H1 (cell line): Measurements from ENCODE around the gene SFTPA1. TPM values are rescaled to one million over a fixed set of nuclear protein-coding genes. Genes with fewer than 3 reads are reported as not detected.

Experiments
- CTCF ChIA-PET: fragments of 300-600 bp; sonication (Branson Sonifier 250); formaldehyde crosslinking; loops from one replicate; lab custom pipeline; 2021; ENCODE audit not compliant: partially characterized antibody; lab: Charles Lee
- POLR2A ChIA-PET: fragments of 300-600 bp; sonication (Branson Sonifier 250); formaldehyde crosslinking; loops from one replicate; lab custom pipeline; 2021; ENCODE audit warnings: inconsistent platforms; ENCODE audit not compliant: partially characterized antibody; lab: Charles Lee
- DNase-seq, 2 experiments: peaks; one replicate each; pipeline versions ENCODE4 v3.0.0 to v3.0.0-alpha.2; 2010 to 2022; ENCODE audit warnings: low spot score in 2 of 2, low read depth in 1 of 2, mixed read lengths in 1 of 2
- FAIRE-seq: peaks from 2 replicates; lab custom pipeline; 2011; peaks lifted over from hg19 to GRCh38; lab: Jason Lieb, UNC
- H2AFZ ChIP-seq: 2 replicates; pipeline ENCODE4 v1.8.1; 2012; ENCODE audit warnings: low read length, inconsistent platforms
- H2AK5ac ChIP-seq: 2 replicates; pipeline ENCODE4 v1.6.1; 2013; ENCODE audit warnings: low read depth, low read length
- H2BK120ac ChIP-seq: replicated peaks from 2 replicates; pipeline ENCODE3; 2013; ENCODE audit warnings: low read depth, low read length, inconsistent platforms
- H2BK12ac ChIP-seq: 2 replicates; pipeline ENCODE4 v1.6.1; 2013; ENCODE audit warnings: low read depth, low read length
- H2BK15ac ChIP-seq: 2 replicates; pipeline ENCODE4 v1.6.1; 2013; ENCODE audit warnings: low read length
- H2BK20ac ChIP-seq: 2 replicates; pipeline ENCODE4 v1.6.1; 2013; ENCODE audit warnings: low read length
- H2BK5ac ChIP-seq: 2 replicates; pipeline ENCODE4 v1.6.1; 2013; ENCODE audit warnings: low read depth, low read length
- H3K14ac ChIP-seq: 2 replicates; pipeline ENCODE4 v1.6.1; 2013; ENCODE audit warnings: inconsistent platforms; ENCODE audit not compliant: insufficient read length
- H3K18ac ChIP-seq: 2 replicates; pipeline ENCODE4 v1.6.1; 2013; ENCODE audit warnings: low read length; ENCODE audit errors: extremely low read depth
- H3K23ac ChIP-seq: 2 replicates; pipeline ENCODE4 v1.6.1; 2013; ENCODE audit warnings: inconsistent platforms; ENCODE audit not compliant: insufficient read length
- H3K23me2 ChIP-seq: 2 replicates; pipeline ENCODE4 v1.6.1; 2013; ENCODE audit warnings: low read depth, low read length
- H3K27ac ChIP-seq: 2 replicates; pipeline ENCODE4 v1.6.1; 2011; ENCODE audit warnings: low read depth, low read length, inconsistent platforms
- H3K27me3 ChIP-seq, 4 experiments: replicated peaks in 1 of 4; 1 replicate in 1 of 4; 2 replicates in 3 of 4; pipeline versions ENCODE4 v1.6.1 to v1.8.1; 2011 to 2013; ENCODE audit warnings: low read length in 3 of 4, mild to moderate bottlenecking in 3 of 4, inconsistent platforms in 2 of 4, mixed read lengths in 2 of 4, moderate library complexity in 1 of 4; ENCODE audit not compliant: control insufficient read depth in 3 of 4, insufficient read depth in 3 of 4; ENCODE audit errors: extremely low read depth in 1 of 4
- H3K36me3 ChIP-seq, 4 experiments: 2 replicates each; pipeline versions ENCODE4 v1.6.1 to v1.8.1; 2011 to 2013; ENCODE audit warnings: mild to moderate bottlenecking in 4 of 4, low read length in 3 of 4, moderate library complexity in 2 of 4, control low read depth in 1 of 4, inconsistent platforms in 1 of 4; ENCODE audit not compliant: insufficient read depth in 4 of 4, control insufficient read depth in 2 of 4
- H3K4ac ChIP-seq: replicated peaks from 2 replicates; pipeline ENCODE3; 2013; ENCODE audit warnings: low read length, low read depth, mixed read lengths, inconsistent platforms; ENCODE audit not compliant: insufficient read length
- H3K4me1 ChIP-seq, 4 experiments: replicated peaks in 1 of 4; 1 replicate in 1 of 4; 2 replicates in 3 of 4; pipeline versions ENCODE4 v1.6.1 to v1.8.1; 2011 to 2013; ENCODE audit warnings: low read length in 3 of 4, inconsistent platforms in 2 of 4, mixed read lengths in 1 of 4; ENCODE audit not compliant: insufficient read depth in 4 of 4, control insufficient read depth in 3 of 4
- H3K4me2 ChIP-seq, 2 experiments: 2 replicates each; pipeline versions ENCODE4 v1.6.1 to v1.8.1; 2011 to 2013; ENCODE audit warnings: low read depth in 2 of 2, low read length in 2 of 2, control low read depth in 1 of 2, inconsistent platforms in 1 of 2, mild to moderate bottlenecking in 1 of 2; ENCODE audit not compliant: insufficient read depth in 1 of 2
- H3K4me3 ChIP-seq, 4 experiments: fragments of 200-600, 300-600 bp in 1 of 4; sonication (generic), shearing (Covaris generic), sonication (Bioruptor Twin) in 1 of 4; 2 replicates each; pipeline versions ENCODE4 v1.5.1 to v1.8.1; 2011 to 2016; ENCODE audit warnings: low read length in 4 of 4, low read depth in 3 of 4, control low read depth in 2 of 4, inconsistent platforms in 2 of 4, mild to moderate bottlenecking in 2 of 4, mixed read lengths in 1 of 4, moderate library complexity in 1 of 4; ENCODE audit not compliant: insufficient read depth in 2 of 4; ENCODE audit errors: extremely low read depth in 1 of 4
- H3K56ac ChIP-seq: replicated peaks from 2 replicates; pipeline ENCODE3; 2013; ENCODE audit warnings: low read depth, mild to moderate bottlenecking, mixed read lengths, low read length, inconsistent platforms; ENCODE audit not compliant: insufficient read length
- H3K79me1 ChIP-seq: 2 replicates; pipeline ENCODE4 v1.6.1; 2013; ENCODE audit warnings: low read depth, low read length, control low read depth
- H3K79me2 ChIP-seq, 2 experiments: 2 replicates each; pipeline versions ENCODE4 v1.6.1 to v1.8.1; 2012 to 2013; ENCODE audit warnings: low read length in 2 of 2, mild to moderate bottlenecking in 2 of 2, inconsistent platforms in 1 of 2; ENCODE audit not compliant: insufficient read depth in 2 of 2, control insufficient read depth in 1 of 2
- H3K9ac ChIP-seq, 4 experiments: replicated peaks in 1 of 4; 1 replicate in 1 of 4; 2 replicates in 3 of 4; pipeline versions ENCODE4 v1.6.1 to v1.8.1; 2011 to 2013; ENCODE audit warnings: low read depth in 3 of 4, low read length in 3 of 4, control low read depth in 2 of 4, mild to moderate bottlenecking in 2 of 4, moderate library complexity in 2 of 4, inconsistent platforms in 1 of 4; ENCODE audit errors: extremely low read depth in 1 of 4
- H3K9me3 ChIP-seq, 2 experiments: 2 replicates each; pipeline versions ENCODE4 v1.6.1 to v1.8.1; 2012 to 2013; ENCODE audit warnings: mild to moderate bottlenecking in 2 of 2, moderate library complexity in 2 of 2, control low read depth in 1 of 2, inconsistent platforms in 1 of 2, low read depth in 1 of 2, low read length in 1 of 2, mixed read lengths in 1 of 2; ENCODE audit not compliant: insufficient read depth in 2 of 2
- H4K20me1 ChIP-seq, 2 experiments: replicated peaks in 1 of 2; 2 replicates each; pipeline versions ENCODE3 to v1.8.1; 2011 to 2013; ENCODE audit warnings: inconsistent platforms in 2 of 2, low read length in 2 of 2, mild to moderate bottlenecking in 1 of 2; ENCODE audit not compliant: insufficient read depth in 2 of 2, control insufficient read depth in 1 of 2
- H4K5ac ChIP-seq: 2 replicates; pipeline ENCODE4 v1.6.1; 2013; ENCODE audit warnings: low read length, low read depth, mixed read lengths, inconsistent platforms; ENCODE audit not compliant: insufficient read length
- H4K8ac ChIP-seq: 2 replicates; pipeline ENCODE4 v1.8.0; 2013; ENCODE audit warnings: mild to moderate bottlenecking, moderate library complexity, low read length, inconsistent platforms; ENCODE audit not compliant: insufficient read depth; ENCODE audit errors: extremely low read depth
- H4K91ac ChIP-seq: replicated peaks from 2 replicates; pipeline ENCODE3; 2013; ENCODE audit warnings: low read length, mixed read lengths, inconsistent platforms; ENCODE audit not compliant: insufficient read length
- SIX5 ChIP-seq: IDR thresholded peaks from 2 replicates; pipeline ENCODE4 v1.6.1; 2011; ENCODE audit warnings: mild to moderate bottlenecking, low read depth, low read length
- SUZ12 ChIP-seq: fragments of 200-600 bp; sonication (generic); IDR thresholded peaks from 2 replicates; pipeline ENCODE4 v1.6.1; 2012; ENCODE audit warnings: mild to moderate bottlenecking, inconsistent platforms, low read length, moderate library complexity, mixed read lengths
- WGBS, 2 experiments: shearing (Covaris generic) in 1 of 2; methylation state at CpG; one replicate each; pipeline versions ENCODE4 v1.1.6 to v1.1.7; 2013 to 2015; ENCODE audit warnings: low lambda C conversion rate in 2 of 2, mixed read lengths in 2 of 2, inconsistent platforms in 1 of 2, low coverage in 1 of 2, missing lambda C conversion rate in 1 of 2; ENCODE audit not compliant: insufficient replicate concordance in 2 of 2, insufficient coverage in 1 of 2, insufficient read length in 1 of 2; ENCODE audit errors: extremely low coverage in 1 of 2, missing lambda C conversion rate in 1 of 2; 5-methylcytosine and 5-hydroxymethylcytosine counted together
- polyA plus RNA-seq, 7 experiments: library from polyadenylated mRNA; depleted of rRNA in 3 of 7; stranded (reverse) in 5 of 7; unstranded in 2 of 7; fragments of >200 nt in 5 of 7; fragments of 200-250 nt in 2 of 7; gene quantifications; 1 replicate in 5 of 7; 2 replicates in 1 of 7; 4 replicates in 1 of 7; pipeline versions ENCODE4 v1.2.1 to v1.2.3, GENCODE V29; 2011 to 2013; ENCODE audit warnings: missing spikeins in 2 of 7, mixed read lengths in 2 of 7
- total RNA-seq: library from RNA; stranded (reverse); fragmentation: NEBNext Ultra II Directional; extraction: Animal tissue kit (Norgen Biotek cat#: 25700); gene quantifications from 2 replicates; pipeline ENCODE4 v1.2.1, GENCODE V29; 2021

Gene SFTPA1
- total and polyA plus RNA-seq, 2 of the 8 experiments (the other 6 are each of a cell fraction or from before 2014, with no cell fraction given), result not detected

DNA sequence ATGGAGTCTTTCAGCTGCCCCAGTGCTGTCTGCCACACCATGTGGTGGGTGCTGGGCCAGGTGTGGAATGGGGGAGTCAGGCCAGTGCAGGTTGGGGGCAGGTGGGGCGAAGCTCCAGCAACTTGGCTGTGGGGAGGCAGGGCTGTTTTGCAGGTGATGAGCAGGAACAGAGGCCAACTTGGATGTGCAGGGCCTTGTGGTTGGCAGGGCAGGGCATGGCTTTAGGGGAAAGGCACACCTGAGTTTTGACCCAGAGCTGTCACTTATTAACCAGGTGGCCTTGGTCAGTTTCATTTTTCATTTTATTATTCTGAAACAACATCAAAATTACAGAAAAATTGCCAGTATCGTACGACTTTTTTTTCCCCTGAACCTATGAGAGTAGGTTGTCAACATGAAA is 49.5 kb upstream of the SFTPA1 start:
- Histone ChIP-seq H2BK12ac (no peak overlapping the region), H4K8ac (no peak overlapping the region), H3K56ac (no peak overlapping the region), H3K18ac (no peak overlapping the region), H3K23ac (no peak overlapping the region), H2AK5ac (no peak overlapping the region), H3K9ac (no peak overlapping the region), H3K79me1 (no peaks in the 10 kb centered on the region), H3K4ac (no peak overlapping the region), H3K4me1 (peaks cover 0 to 2% (median 0%) of the 10 kb centered on the region in 4 experiments; a peak in 1 of 7 replicates), H3K27ac (no peak overlapping the region), H3K14ac (no peak overlapping the region), H2BK5ac (no peak overlapping the region), H3K4me2 (no peak overlapping the region), H2BK15ac (no peak overlapping the region), H3K27me3 (peaks cover 0 to 3% (median 1%) of the 10 kb centered on the region in 4 experiments; a peak in 2 of 7 replicates), H3K9me3 (no peaks in the 10 kb centered on the region), H4K5ac (no peak overlapping the region), H2BK120ac (no peak overlapping the region), H3K79me2 (no peaks in the 10 kb centered on the region), H3K23me2 (no peaks in the 10 kb centered on the region), H4K91ac (no peak overlapping the region), H3K4me3 (no peak overlapping the region), H3K36me3 (no peaks in the 10 kb centered on the region), H2BK20ac (no peak overlapping the region), H4K20me1 (no peaks in the 10 kb centered on the region), H2AFZ (no peak overlapping the region; the same call in 1 of the 2 replicates)
- TF ChIP-seq SIX5 (no peak), SUZ12 (no peak)
- DNase-seq (no peak), FAIRE-seq (no peak)
- ChIA-PET CTCF (interaction anchor here (0.9 to 1.8 kb wide), 6 partner anchors 10 to 497 kb away, joined by 3 to 8 read pairs (median 4); no protein-coding TSS in a partner anchor), POLR2A (no interaction called here)
- WGBS, 2 experiments, result 87% methylated on average over 3 of the region's 3 CpGs; no CpG with 5 or more reads in 1 of the 2 experiments
